Lower leg skin (tissue), 4 donors: Measurements from ENCODE around the gene ING5. TPM values are rescaled to one million over a fixed set of nuclear protein-coding genes. Genes with fewer than 3 reads are reported as not detected.

Experiments
- DNase-seq, 2 donors: peaks; one replicate each; pipeline ENCODE4 v3.0.0-alpha.2; 2019; ENCODE audit warnings: low spot score in 2 of 2
- H3K4me3 ChIP-seq: fragments of 200-600 bp; sonication (generic); 2 replicates; pipeline ENCODE4 v1.5.1; 2017; ENCODE audit warnings: mild to moderate bottlenecking, low read depth; ENCODE audit not compliant: poor library complexity, severe bottlenecking
- POLR2A ChIP-seq, 2 donors: fragments of 450-650 bp; IDR thresholded peaks; one replicate each; pipeline ENCODE4 v1.6.1; 2016 to 2017; ENCODE audit warnings: antibody characterized with exemption in 2 of 2, mild to moderate bottlenecking in 1 of 2, moderate library complexity in 1 of 2
- WGBS, 2 donors: methylation state at CpG; one replicate each; pipeline ENCODE4 v1.1.5; 2018; 5-methylcytosine and 5-hydroxymethylcytosine counted together
- intact Hi-C: fragments of 100-400 bp; cut with DNase I; formaldehyde crosslinking; loops from one replicate; pipeline ENCODE4 v1.15.0; 2023; ENCODE audit warnings: low total_unique reads
- total RNA-seq, 4 donors: library from RNA; depleted of rRNA; stranded (reverse); fragments of >200 nt; gene quantifications; one replicate each; pipeline ENCODE4 v1.1.0, GENCODE V29; 2016
- TF ChIP-seq, protein P1 (sequence below), 3 donors: fragments of 450-650 bp; IDR thresholded peaks; one replicate each; pipeline ENCODE4 v1.5.1; 2016; ENCODE audit warnings: antibody characterized with exemption in 3 of 3, mild to moderate bottlenecking in 3 of 3, moderate library complexity in 2 of 3

ING5 gene
- total RNA-seq, 4 donors from 2014 or later = 31.6 to 73.9 (median 35.7) TPM

DNA sequence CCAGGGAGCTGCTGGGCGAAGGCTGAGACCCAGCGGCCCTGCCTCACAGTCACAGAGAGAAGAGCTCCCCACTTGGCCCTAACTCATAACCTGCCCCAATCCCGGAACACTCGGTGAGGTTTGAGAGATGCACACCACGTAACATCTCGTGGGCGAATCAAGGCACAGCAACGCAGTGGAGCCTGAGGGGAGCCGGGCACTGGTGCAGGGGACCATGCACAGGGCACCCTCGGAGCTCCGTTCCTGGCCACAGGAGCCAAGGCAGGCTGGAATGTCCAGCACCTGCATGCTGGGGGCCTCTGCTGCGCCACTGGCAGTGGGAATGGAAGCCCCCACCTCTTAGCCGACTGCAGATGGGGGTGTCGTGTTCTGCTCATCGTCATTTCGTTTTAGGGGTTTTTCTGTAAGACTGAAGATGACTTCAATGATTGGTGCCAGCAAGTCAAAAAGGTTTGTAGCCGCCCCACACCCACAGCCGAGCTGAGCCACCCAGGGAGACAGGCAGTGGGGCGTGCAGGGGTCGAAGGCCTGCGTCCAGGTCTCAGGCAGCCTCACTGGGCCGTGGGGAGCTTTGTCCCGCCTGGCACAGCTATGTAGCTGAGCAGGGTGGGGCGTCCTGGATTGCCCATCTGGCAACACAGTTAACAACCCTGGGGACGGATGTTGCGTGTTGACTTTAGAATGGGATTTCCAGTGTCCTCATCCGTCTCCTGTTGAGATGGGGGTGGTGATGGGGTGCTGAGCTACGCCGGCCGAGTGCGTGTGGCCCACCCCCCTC is 31.3 kb upstream of the ING5 start:
- WGBS, 2 donors = 85 to 87% methylated on average over 27 to 31 of the region's 31 CpGs
- TF ChIP-seq, protein P1, sequence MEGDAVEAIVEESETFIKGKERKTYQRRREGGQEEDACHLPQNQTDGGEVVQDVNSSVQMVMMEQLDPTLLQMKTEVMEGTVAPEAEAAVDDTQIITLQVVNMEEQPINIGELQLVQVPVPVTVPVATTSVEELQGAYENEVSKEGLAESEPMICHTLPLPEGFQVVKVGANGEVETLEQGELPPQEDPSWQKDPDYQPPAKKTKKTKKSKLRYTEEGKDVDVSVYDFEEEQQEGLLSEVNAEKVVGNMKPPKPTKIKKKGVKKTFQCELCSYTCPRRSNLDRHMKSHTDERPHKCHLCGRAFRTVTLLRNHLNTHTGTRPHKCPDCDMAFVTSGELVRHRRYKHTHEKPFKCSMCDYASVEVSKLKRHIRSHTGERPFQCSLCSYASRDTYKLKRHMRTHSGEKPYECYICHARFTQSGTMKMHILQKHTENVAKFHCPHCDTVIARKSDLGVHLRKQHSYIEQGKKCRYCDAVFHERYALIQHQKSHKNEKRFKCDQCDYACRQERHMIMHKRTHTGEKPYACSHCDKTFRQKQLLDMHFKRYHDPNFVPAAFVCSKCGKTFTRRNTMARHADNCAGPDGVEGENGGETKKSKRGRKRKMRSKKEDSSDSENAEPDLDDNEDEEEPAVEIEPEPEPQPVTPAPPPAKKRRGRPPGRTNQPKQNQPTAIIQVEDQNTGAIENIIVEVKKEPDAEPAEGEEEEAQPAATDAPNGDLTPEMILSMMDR (IDR thresholded peaks at IDR 0.05) = no peak
- TF ChIP-seq POLR2A (IDR thresholded peaks at IDR 0.05) = no peak
- intact Hi-C loops = no loop called here
- no peak overlapping the region for H3K4me3 ChIP-seq
- no peak for DNase-seq

DNA sequence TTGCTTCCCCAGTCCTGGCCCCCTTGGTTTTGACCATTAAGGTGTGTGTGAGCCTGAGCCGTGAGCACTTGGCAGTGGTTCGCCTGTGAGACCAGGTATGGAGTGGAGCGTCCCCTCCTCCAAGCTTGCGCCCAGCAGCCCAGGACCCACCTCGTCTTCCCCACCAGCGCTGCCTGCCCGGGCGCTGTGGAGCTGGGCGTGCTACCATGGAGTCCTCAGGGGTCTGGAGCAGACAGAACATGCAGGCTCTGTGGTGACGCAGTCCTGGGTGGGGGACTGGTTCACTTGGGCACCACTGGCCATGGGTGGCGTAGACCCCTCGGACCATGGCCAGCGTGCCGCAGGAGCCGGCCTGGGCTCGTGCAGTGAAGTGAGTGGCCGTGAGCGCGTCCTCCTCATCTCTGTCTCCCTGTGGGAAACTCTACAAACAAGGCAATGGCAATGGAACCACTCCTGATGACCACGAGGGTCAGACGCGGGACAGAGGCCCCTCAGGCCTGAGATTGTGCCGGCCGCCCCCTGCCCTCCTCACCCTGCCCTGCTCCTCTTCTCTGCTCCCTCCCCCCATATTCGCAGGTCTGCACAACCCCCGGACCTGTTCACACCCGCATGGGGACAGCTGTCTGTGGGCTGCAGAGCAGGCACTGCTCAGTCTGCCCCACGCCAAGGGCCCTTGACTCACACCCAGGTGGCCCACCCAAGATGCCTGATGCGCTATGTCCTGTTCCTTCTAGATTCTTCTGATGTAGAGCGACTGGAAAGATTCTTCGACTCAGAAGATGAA is 30.2 kb upstream of the ING5 start:
- intact Hi-C loops = no loop called here
- no peak overlapping the region for H3K4me3 ChIP-seq
- no peak for TF ChIP-seq POLR2A (IDR thresholded peaks at IDR 0.05)
- TF ChIP-seq, protein P1 (IDR thresholded peaks at IDR 0.05) = no peak
- no peak for DNase-seq
- WGBS, 2 donors = 88 to 94% methylated on average over 21 to 31 of the region's 31 CpGs

DNA sequence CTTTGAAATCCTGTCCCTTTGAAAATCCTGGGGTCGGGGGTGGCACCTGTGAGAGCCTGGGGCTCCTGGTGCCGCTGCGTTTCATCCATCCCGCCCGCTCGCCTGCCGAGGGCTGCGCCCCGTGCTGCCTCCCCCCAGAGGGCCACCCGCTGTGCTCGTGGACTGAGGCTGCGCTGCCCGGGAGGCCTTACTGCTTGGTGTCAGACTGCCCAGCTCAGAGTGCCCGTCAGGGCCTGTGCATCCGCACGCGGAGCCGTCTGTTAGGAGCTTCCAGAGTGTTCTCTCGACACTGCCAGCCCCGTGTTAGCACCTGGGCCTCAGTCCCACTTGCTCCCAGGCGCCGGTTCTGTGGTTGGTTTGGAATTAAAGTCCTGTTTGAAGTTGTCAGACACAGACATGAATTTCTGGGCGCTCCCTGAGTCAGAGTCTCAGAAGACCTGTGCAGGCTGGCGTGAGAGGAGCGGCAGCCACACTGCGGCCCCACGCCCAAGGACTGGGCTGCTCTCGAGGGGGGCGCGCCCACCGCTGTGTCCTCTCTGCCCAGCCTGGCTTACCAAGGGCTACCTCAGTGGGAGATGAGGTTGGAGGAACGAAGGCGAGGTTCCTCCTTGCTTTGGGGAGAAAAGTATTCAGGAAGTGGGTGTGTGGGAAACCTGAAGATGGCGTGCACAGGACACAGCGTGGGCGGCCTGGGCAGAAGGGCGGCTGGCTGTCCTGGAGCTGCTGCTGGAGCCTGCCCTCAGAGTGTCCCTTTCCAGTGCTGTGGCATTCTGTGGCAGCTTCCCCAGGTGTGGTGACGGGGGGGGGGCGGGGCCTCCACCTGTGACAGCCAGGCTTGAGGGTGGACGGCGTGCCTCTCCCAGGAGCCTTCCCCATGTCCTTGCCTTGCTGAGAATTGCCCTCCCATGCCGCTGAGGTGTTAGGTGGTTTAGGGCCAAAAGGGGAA is 29.3 kb upstream of the ING5 start:
- DNase-seq = no peak
- intact Hi-C loops = no loop called here

DNA sequence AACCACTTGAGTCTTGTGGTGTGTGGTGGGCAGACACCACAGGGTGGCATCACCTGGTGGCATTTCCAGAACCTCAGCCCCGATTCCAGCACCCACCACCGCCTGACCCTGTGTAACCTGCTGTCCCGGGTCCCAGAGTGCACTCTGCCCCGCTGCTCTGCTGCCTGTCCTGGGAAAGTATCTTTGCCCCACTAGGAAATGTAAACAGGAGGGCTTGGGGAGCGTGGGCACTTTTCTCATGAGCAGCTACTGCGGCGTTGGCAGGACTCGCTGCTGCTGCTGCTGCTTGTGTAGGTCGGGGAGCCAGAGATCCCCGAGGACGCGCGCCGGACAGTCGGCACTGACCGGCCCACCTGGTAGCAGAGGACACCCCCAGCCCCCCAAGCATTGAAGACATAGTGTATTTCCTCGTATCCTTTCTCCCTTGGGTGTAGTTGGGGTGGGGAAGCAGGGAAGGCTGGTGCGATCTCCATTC is 28.6 kb upstream of the ING5 start:
- no peak for DNase-seq
- intact Hi-C loops = no loop called here
- no peak for TF ChIP-seq POLR2A (IDR thresholded peaks at IDR 0.05)
- TF ChIP-seq, protein P1 (IDR thresholded peaks at IDR 0.05) = no peak
- no peak overlapping the region for H3K4me3 ChIP-seq
- WGBS, 2 donors = 85 to 93% methylated on average over 17 to 18 of the region's 18 CpGs

More for the DNA sequence above, 29.3 kb upstream of the ING5 start:
- TF ChIP-seq, protein P1 (IDR thresholded peaks at IDR 0.05) = no peak
- no peak for TF ChIP-seq POLR2A (IDR thresholded peaks at IDR 0.05)
- no peak overlapping the region for H3K4me3 ChIP-seq
- WGBS, 2 donors = 81 to 92% methylated on average over 30 to 34 of the region's 42 CpGs
